Nephron progenitor cell (in vitro differentiated cells): ENCODE results near the gene TRIM54.

Experiments used
- DNase-seq: peaks from one replicate; pipeline ENCODE4 v3.0.0; 2021
- H3K27ac Mint-ChIP-seq: 2 replicates; pipeline ENCODE4 v1.8.0; 2021; ENCODE audit warnings: mild to moderate bottlenecking, moderate library complexity, mixed read lengths
- H3K27me3 Mint-ChIP-seq: 2 replicates; pipeline ENCODE4 v1.8.0; 2021; ENCODE audit warnings: mild to moderate bottlenecking, low read depth, mixed read lengths; ENCODE audit not compliant: poor library complexity
- H3K36me3 Mint-ChIP-seq: 2 replicates; pipeline ENCODE4 v1.8.0; 2021; ENCODE audit warnings: low read depth, mixed read lengths
- H3K4me1 Mint-ChIP-seq: 2 replicates; pipeline ENCODE4 v1.8.0; 2021; ENCODE audit warnings: mixed read lengths
- H3K4me3 Mint-ChIP-seq: 2 replicates; pipeline ENCODE4 v1.8.0; 2021; ENCODE audit warnings: mild to moderate bottlenecking, moderate library complexity, mixed read lengths
- H3K9me3 Mint-ChIP-seq: 2 replicates; pipeline ENCODE4 v1.8.0; 2021; ENCODE audit warnings: mild to moderate bottlenecking, moderate library complexity, mixed read lengths
- TF ChIP-seq, protein P1 (sequence below): fragments of 200-600 bp; sonication (generic); IDR thresholded peaks from 2 replicates; pipeline ENCODE4 v1.5.0; 2021; ENCODE audit warnings: antibody characterized with exemption

TRIM54 gene

GRCh38 chr2:27261241-27261925 lies 20.8 kb upstream of the TRIM54 start:
- Mint-ChIP-seq H3K27me3 (peaks cover 55% of the 10 kb centered on the region), H3K27ac (no peak overlapping the region)

DNA sequence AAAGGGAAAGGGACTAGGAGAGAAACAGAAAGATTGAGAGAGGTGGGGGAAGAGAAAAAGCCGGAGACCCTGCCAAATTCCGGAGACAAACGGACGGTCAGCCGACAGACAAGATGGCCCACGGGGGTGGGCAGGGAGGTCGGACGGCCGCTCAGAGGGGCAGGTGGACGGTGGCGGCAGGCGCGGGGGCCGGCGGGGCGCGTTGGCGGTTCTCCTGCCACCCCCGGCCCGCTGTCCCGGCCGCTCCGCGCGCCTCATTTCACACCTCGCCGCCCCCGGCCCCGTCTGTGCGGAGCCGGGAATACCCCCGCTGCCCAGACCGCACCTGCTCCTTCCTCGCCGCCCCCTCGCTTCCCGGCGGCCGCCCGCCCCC lies 20.3 kb upstream of the TRIM54 start:
- peak; percentile 40 for DNase-seq
- no peaks in the 10 kb centered on the region for H3K36me3 Mint-ChIP-seq
- peaks cover 34% of the 10 kb centered on the region for H3K4me1 Mint-ChIP-seq
- peaks cover 50% of the 10 kb centered on the region for H3K27me3 Mint-ChIP-seq
- H3K27ac Mint-ChIP-seq = no peak overlapping the region
- no peaks in the 10 kb centered on the region for H3K9me3 Mint-ChIP-seq
- TF ChIP-seq, protein P1, sequence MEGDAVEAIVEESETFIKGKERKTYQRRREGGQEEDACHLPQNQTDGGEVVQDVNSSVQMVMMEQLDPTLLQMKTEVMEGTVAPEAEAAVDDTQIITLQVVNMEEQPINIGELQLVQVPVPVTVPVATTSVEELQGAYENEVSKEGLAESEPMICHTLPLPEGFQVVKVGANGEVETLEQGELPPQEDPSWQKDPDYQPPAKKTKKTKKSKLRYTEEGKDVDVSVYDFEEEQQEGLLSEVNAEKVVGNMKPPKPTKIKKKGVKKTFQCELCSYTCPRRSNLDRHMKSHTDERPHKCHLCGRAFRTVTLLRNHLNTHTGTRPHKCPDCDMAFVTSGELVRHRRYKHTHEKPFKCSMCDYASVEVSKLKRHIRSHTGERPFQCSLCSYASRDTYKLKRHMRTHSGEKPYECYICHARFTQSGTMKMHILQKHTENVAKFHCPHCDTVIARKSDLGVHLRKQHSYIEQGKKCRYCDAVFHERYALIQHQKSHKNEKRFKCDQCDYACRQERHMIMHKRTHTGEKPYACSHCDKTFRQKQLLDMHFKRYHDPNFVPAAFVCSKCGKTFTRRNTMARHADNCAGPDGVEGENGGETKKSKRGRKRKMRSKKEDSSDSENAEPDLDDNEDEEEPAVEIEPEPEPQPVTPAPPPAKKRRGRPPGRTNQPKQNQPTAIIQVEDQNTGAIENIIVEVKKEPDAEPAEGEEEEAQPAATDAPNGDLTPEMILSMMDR = no peak
- peak overlapping the region; percentile 63 for H3K4me3 Mint-ChIP-seq

More at GRCh38 chr2:27261241-27261925, 20.8 kb upstream of the TRIM54 start:
- H3K4me1 Mint-ChIP-seq = peaks cover 34% of the 10 kb centered on the region
- no peak for DNase-seq
- no peaks in the 10 kb centered on the region for H3K36me3 Mint-ChIP-seq
- H3K9me3 Mint-ChIP-seq = no peaks in the 10 kb centered on the region
- TF ChIP-seq, protein P1 = no peak
- H3K4me3 Mint-ChIP-seq = peak overlapping the region; percentile 63

- Mint-ChIP-seq H3K27me3 (peaks cover 44% of the 10 kb centered on the region), H3K9me3 (no peaks in the 10 kb centered on the region), H3K4me3 (peak within 1 kb of the TSS; percentile 82), H3K4me1 (peaks cover 34% of the 10 kb centered on the region), H3K36me3 (no peaks in the 10 kb centered on the region), H3K27ac (no peak within 1 kb of the TSS)
- DNase-seq = peak; percentile 78
- TF ChIP-seq, protein P1 = no peak
These were observed 19.6 kb upstream of the TRIM54 start, which contains the start of gene SLC30A3 for GRCh38 chr2:27262379-27263286. TSS of gene SLC30A3 (minus strand) at chr2:27263047. CDS start at chr2:27262906, 141 bp downstream.

DNA sequence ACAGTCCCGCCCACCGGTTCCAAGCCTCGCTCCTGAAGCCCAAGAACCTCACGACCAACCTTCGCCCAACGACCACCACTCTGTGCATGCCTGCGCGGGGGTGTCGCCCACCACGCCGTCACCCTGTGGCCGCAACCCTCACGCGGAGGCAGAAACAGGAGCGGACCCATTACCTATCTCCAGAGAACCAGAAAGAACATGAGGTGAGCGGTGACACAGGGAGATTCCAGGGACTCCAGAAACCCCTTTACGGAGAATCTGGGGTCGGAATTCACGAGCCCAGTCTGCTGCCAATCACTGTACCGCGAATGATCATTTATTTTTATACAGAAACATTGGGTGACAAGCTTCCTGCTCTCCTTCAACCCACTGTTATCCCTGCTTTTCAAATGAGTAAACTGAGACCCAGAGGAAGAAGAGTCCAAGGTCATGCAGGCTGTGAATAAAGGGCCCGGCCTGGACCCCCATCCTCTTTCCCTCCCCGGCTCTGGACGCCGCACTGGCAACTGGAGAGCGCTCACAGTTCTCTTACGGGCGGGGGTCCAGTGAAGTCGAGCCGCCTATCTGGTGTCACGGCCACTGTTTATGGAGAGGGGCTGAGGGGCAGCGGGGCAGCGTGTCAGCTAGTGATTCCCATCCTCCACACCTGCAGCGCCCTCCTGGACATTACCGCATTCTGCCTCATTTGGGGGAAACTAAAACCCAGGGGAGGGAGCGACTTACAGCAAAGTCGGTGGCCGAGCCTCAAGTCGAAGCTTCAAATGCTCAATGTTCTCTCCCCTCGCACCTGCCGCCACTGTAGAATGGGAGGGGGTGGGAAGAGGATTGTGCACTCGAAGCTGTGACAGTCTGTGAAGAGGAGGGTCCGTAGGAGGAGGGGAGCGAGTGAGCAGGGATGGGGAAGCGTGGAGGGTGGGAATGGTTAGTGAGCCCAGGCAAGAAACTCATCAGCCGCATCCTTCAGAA lies 18.7 kb upstream of the TRIM54 start:
- no peaks in the 10 kb centered on the region for H3K9me3 Mint-ChIP-seq
- peak overlapping the region; percentile 82 for H3K4me3 Mint-ChIP-seq
- H3K36me3 Mint-ChIP-seq = no peaks in the 10 kb centered on the region
- TF ChIP-seq, protein P1 = no peak
- DNase-seq = peak; percentile 32
- no peak overlapping the region for H3K27ac Mint-ChIP-seq
- H3K27me3 Mint-ChIP-seq = peaks cover 35% of the 10 kb centered on the region
- peaks cover 34% of the 10 kb centered on the region for H3K4me1 Mint-ChIP-seq

- peaks cover 34% of the 10 kb centered on the region for H3K4me1 Mint-ChIP-seq
- H3K4me3 Mint-ChIP-seq = peak overlapping the region; percentile 82
- no peak for DNase-seq
- TF ChIP-seq, protein P1 = no peak
- peaks cover 28% of the 10 kb centered on the region for H3K27me3 Mint-ChIP-seq
- H3K27ac Mint-ChIP-seq = no peak overlapping the region
- H3K36me3 Mint-ChIP-seq = no peaks in the 10 kb centered on the region
- no peaks in the 10 kb centered on the region for H3K9me3 Mint-ChIP-seq
These were observed 17.9 kb upstream of the TRIM54 start for GRCh38 chr2:27264253-27264752.
